H1 (cell line): Measurements from ENCODE around the gene GNAL. TPM values are rescaled to one million over a fixed set of nuclear protein-coding genes. Genes with fewer than 3 reads are reported as not detected.

ENCODE experiments used
- CTCF ChIA-PET: fragments of 300-600 bp; sonication (Branson Sonifier 250); formaldehyde crosslinking; loops from one replicate; lab custom pipeline; 2021; ENCODE audit not compliant: partially characterized antibody; lab: Charles Lee
- POLR2A ChIA-PET: fragments of 300-600 bp; sonication (Branson Sonifier 250); formaldehyde crosslinking; loops from one replicate; lab custom pipeline; 2021; ENCODE audit warnings: inconsistent platforms; ENCODE audit not compliant: partially characterized antibody; lab: Charles Lee
- DNase-seq, 2 experiments: peaks; one replicate each; pipeline versions ENCODE4 v3.0.0 to v3.0.0-alpha.2; 2010 to 2022; ENCODE audit warnings: low spot score in 2 of 2, low read depth in 1 of 2, mixed read lengths in 1 of 2
- FAIRE-seq: peaks from 2 replicates; lab custom pipeline; 2011; peaks lifted over from hg19 to GRCh38; lab: Jason Lieb, UNC
- H2AFZ ChIP-seq: 2 replicates; pipeline ENCODE4 v1.8.1; 2012; ENCODE audit warnings: low read length, inconsistent platforms
- H2AK5ac ChIP-seq: 2 replicates; pipeline ENCODE4 v1.6.1; 2013; ENCODE audit warnings: low read depth, low read length
- H2BK120ac ChIP-seq: replicated peaks from 2 replicates; pipeline ENCODE3; 2013; ENCODE audit warnings: low read depth, low read length, inconsistent platforms
- H2BK12ac ChIP-seq: 2 replicates; pipeline ENCODE4 v1.6.1; 2013; ENCODE audit warnings: low read depth, low read length
- H2BK15ac ChIP-seq: 2 replicates; pipeline ENCODE4 v1.6.1; 2013; ENCODE audit warnings: low read length
- H2BK20ac ChIP-seq: 2 replicates; pipeline ENCODE4 v1.6.1; 2013; ENCODE audit warnings: low read length
- H2BK5ac ChIP-seq: 2 replicates; pipeline ENCODE4 v1.6.1; 2013; ENCODE audit warnings: low read depth, low read length
- H3K14ac ChIP-seq: 2 replicates; pipeline ENCODE4 v1.6.1; 2013; ENCODE audit warnings: inconsistent platforms; ENCODE audit not compliant: insufficient read length
- H3K18ac ChIP-seq: 2 replicates; pipeline ENCODE4 v1.6.1; 2013; ENCODE audit warnings: low read length; ENCODE audit errors: extremely low read depth
- H3K23ac ChIP-seq: 2 replicates; pipeline ENCODE4 v1.6.1; 2013; ENCODE audit warnings: inconsistent platforms; ENCODE audit not compliant: insufficient read length
- H3K23me2 ChIP-seq: 2 replicates; pipeline ENCODE4 v1.6.1; 2013; ENCODE audit warnings: low read depth, low read length
- H3K27ac ChIP-seq: 2 replicates; pipeline ENCODE4 v1.6.1; 2011; ENCODE audit warnings: low read depth, low read length, inconsistent platforms
- H3K27me3 ChIP-seq, 4 experiments: replicated peaks in 1 of 4; 1 replicate in 1 of 4; 2 replicates in 3 of 4; pipeline versions ENCODE4 v1.6.1 to v1.8.1; 2011 to 2013; ENCODE audit warnings: low read length in 3 of 4, mild to moderate bottlenecking in 3 of 4, inconsistent platforms in 2 of 4, mixed read lengths in 2 of 4, moderate library complexity in 1 of 4; ENCODE audit not compliant: control insufficient read depth in 3 of 4, insufficient read depth in 3 of 4; ENCODE audit errors: extremely low read depth in 1 of 4
- H3K36me3 ChIP-seq, 4 experiments: 2 replicates each; pipeline versions ENCODE4 v1.6.1 to v1.8.1; 2011 to 2013; ENCODE audit warnings: mild to moderate bottlenecking in 4 of 4, low read length in 3 of 4, moderate library complexity in 2 of 4, control low read depth in 1 of 4, inconsistent platforms in 1 of 4; ENCODE audit not compliant: insufficient read depth in 4 of 4, control insufficient read depth in 2 of 4
- H3K4ac ChIP-seq: replicated peaks from 2 replicates; pipeline ENCODE3; 2013; ENCODE audit warnings: low read length, low read depth, mixed read lengths, inconsistent platforms; ENCODE audit not compliant: insufficient read length
- H3K4me1 ChIP-seq, 4 experiments: replicated peaks in 1 of 4; 1 replicate in 1 of 4; 2 replicates in 3 of 4; pipeline versions ENCODE4 v1.6.1 to v1.8.1; 2011 to 2013; ENCODE audit warnings: low read length in 3 of 4, inconsistent platforms in 2 of 4, mixed read lengths in 1 of 4; ENCODE audit not compliant: insufficient read depth in 4 of 4, control insufficient read depth in 3 of 4
- H3K4me2 ChIP-seq, 2 experiments: 2 replicates each; pipeline versions ENCODE4 v1.6.1 to v1.8.1; 2011 to 2013; ENCODE audit warnings: low read depth in 2 of 2, low read length in 2 of 2, control low read depth in 1 of 2, inconsistent platforms in 1 of 2, mild to moderate bottlenecking in 1 of 2; ENCODE audit not compliant: insufficient read depth in 1 of 2
- H3K4me3 ChIP-seq, 4 experiments: fragments of 200-600, 300-600 bp in 1 of 4; sonication (generic), shearing (Covaris generic), sonication (Bioruptor Twin) in 1 of 4; 2 replicates each; pipeline versions ENCODE4 v1.5.1 to v1.8.1; 2011 to 2016; ENCODE audit warnings: low read length in 4 of 4, low read depth in 3 of 4, control low read depth in 2 of 4, inconsistent platforms in 2 of 4, mild to moderate bottlenecking in 2 of 4, mixed read lengths in 1 of 4, moderate library complexity in 1 of 4; ENCODE audit not compliant: insufficient read depth in 2 of 4; ENCODE audit errors: extremely low read depth in 1 of 4
- H3K56ac ChIP-seq: replicated peaks from 2 replicates; pipeline ENCODE3; 2013; ENCODE audit warnings: low read depth, mild to moderate bottlenecking, mixed read lengths, low read length, inconsistent platforms; ENCODE audit not compliant: insufficient read length
- H3K79me1 ChIP-seq: 2 replicates; pipeline ENCODE4 v1.6.1; 2013; ENCODE audit warnings: low read depth, low read length, control low read depth
- H3K79me2 ChIP-seq, 2 experiments: 2 replicates each; pipeline versions ENCODE4 v1.6.1 to v1.8.1; 2012 to 2013; ENCODE audit warnings: low read length in 2 of 2, mild to moderate bottlenecking in 2 of 2, inconsistent platforms in 1 of 2; ENCODE audit not compliant: insufficient read depth in 2 of 2, control insufficient read depth in 1 of 2
- H3K9ac ChIP-seq, 4 experiments: replicated peaks in 1 of 4; 1 replicate in 1 of 4; 2 replicates in 3 of 4; pipeline versions ENCODE4 v1.6.1 to v1.8.1; 2011 to 2013; ENCODE audit warnings: low read depth in 3 of 4, low read length in 3 of 4, control low read depth in 2 of 4, mild to moderate bottlenecking in 2 of 4, moderate library complexity in 2 of 4, inconsistent platforms in 1 of 4; ENCODE audit errors: extremely low read depth in 1 of 4
- H3K9me3 ChIP-seq, 2 experiments: 2 replicates each; pipeline versions ENCODE4 v1.6.1 to v1.8.1; 2012 to 2013; ENCODE audit warnings: mild to moderate bottlenecking in 2 of 2, moderate library complexity in 2 of 2, control low read depth in 1 of 2, inconsistent platforms in 1 of 2, low read depth in 1 of 2, low read length in 1 of 2, mixed read lengths in 1 of 2; ENCODE audit not compliant: insufficient read depth in 2 of 2
- H4K20me1 ChIP-seq, 2 experiments: replicated peaks in 1 of 2; 2 replicates each; pipeline versions ENCODE3 to v1.8.1; 2011 to 2013; ENCODE audit warnings: inconsistent platforms in 2 of 2, low read length in 2 of 2, mild to moderate bottlenecking in 1 of 2; ENCODE audit not compliant: insufficient read depth in 2 of 2, control insufficient read depth in 1 of 2
- H4K5ac ChIP-seq: 2 replicates; pipeline ENCODE4 v1.6.1; 2013; ENCODE audit warnings: low read length, low read depth, mixed read lengths, inconsistent platforms; ENCODE audit not compliant: insufficient read length
- H4K8ac ChIP-seq: 2 replicates; pipeline ENCODE4 v1.8.0; 2013; ENCODE audit warnings: mild to moderate bottlenecking, moderate library complexity, low read length, inconsistent platforms; ENCODE audit not compliant: insufficient read depth; ENCODE audit errors: extremely low read depth
- H4K91ac ChIP-seq: replicated peaks from 2 replicates; pipeline ENCODE3; 2013; ENCODE audit warnings: low read length, mixed read lengths, inconsistent platforms; ENCODE audit not compliant: insufficient read length
- GABPA ChIP-seq: IDR thresholded peaks from 2 replicates; pipeline ENCODE4 v1.6.1; 2011; ENCODE audit warnings: mild to moderate bottlenecking, low read length, moderate library complexity, borderline replicate concordance; ENCODE audit not compliant: insufficient read depth
- HDAC6 ChIP-seq: IDR thresholded peaks from one replicate; pipeline ENCODE4 v1.7.1; 2012; ENCODE audit warnings: low read depth, mild to moderate bottlenecking, inconsistent platforms, low read length, moderate library complexity
- RAD21 ChIP-seq, 2 experiments: IDR thresholded peaks in 1 of 2; conservative IDR thresholded peaks in 1 of 2; 2 replicates each; pipeline ENCODE4 v1.6.1; 2011; ENCODE audit warnings: low read depth in 2 of 2, low read length in 2 of 2, improper control_type of control experiment in 1 of 2, inconsistent platforms in 1 of 2, mild to moderate bottlenecking in 1 of 2, moderate library complexity in 1 of 2
- RNF2 ChIP-seq: fragments of 200-900, 300-1000 bp; sonication (generic); IDR thresholded peaks from 2 replicates; pipeline ENCODE4 v1.7.1; 2016; ENCODE audit warnings: borderline replicate concordance, low read depth, mild to moderate bottlenecking, antibody characterized with exemption, low read length; ENCODE audit not compliant: poor library complexity, severe bottlenecking; ENCODE audit errors: missing control alignments
- SIN3A ChIP-seq, 2 experiments: IDR thresholded peaks in 1 of 2; conservative IDR thresholded peaks in 1 of 2; 2 replicates each; pipeline ENCODE4 v1.6.1; 2011 to 2012; ENCODE audit warnings: low read length in 2 of 2, improper control_type of control experiment in 1 of 2, low read depth in 1 of 2, mild to moderate bottlenecking in 1 of 2
- ZNF274 ChIP-seq: IDR thresholded peaks from 2 replicates; pipeline ENCODE4 v1.7.0; 2012; ENCODE audit warnings: low read length, borderline replicate concordance; ENCODE audit errors: extremely low read depth
- WGBS, 2 experiments: shearing (Covaris generic) in 1 of 2; methylation state at CpG; one replicate each; pipeline versions ENCODE4 v1.1.6 to v1.1.7; 2013 to 2015; ENCODE audit warnings: low lambda C conversion rate in 2 of 2, mixed read lengths in 2 of 2, inconsistent platforms in 1 of 2, low coverage in 1 of 2, missing lambda C conversion rate in 1 of 2; ENCODE audit not compliant: insufficient replicate concordance in 2 of 2, insufficient coverage in 1 of 2, insufficient read length in 1 of 2; ENCODE audit errors: extremely low coverage in 1 of 2, missing lambda C conversion rate in 1 of 2; 5-methylcytosine and 5-hydroxymethylcytosine counted together
- polyA plus RNA-seq, 7 experiments: library from polyadenylated mRNA; depleted of rRNA in 3 of 7; stranded (reverse) in 5 of 7; unstranded in 2 of 7; fragments of >200 nt in 5 of 7; fragments of 200-250 nt in 2 of 7; gene quantifications; 1 replicate in 5 of 7; 2 replicates in 1 of 7; 4 replicates in 1 of 7; pipeline versions ENCODE4 v1.2.1 to v1.2.3, GENCODE V29; 2011 to 2013; ENCODE audit warnings: missing spikeins in 2 of 7, mixed read lengths in 2 of 7
- total RNA-seq: library from RNA; stranded (reverse); fragmentation: NEBNext Ultra II Directional; extraction: Animal tissue kit (Norgen Biotek cat#: 25700); gene quantifications from 2 replicates; pipeline ENCODE4 v1.2.1, GENCODE V29; 2021
- TF ChIP-seq, protein P1 (sequence below), 3 experiments: IDR thresholded peaks; 1 replicate in 2 of 3; 2 replicates in 1 of 3; pipeline versions ENCODE4 v1.5.1 to v1.6.1; 2011; ENCODE audit warnings: low read length in 3 of 3, mild to moderate bottlenecking in 3 of 3, inconsistent platforms in 2 of 3, low read depth in 1 of 3, moderate library complexity in 1 of 3; ENCODE audit not compliant: insufficient read depth in 1 of 3; ENCODE audit errors: control extremely low read depth in 1 of 3

The GNAL gene
- total and polyA plus RNA-seq, 2 of the 8 experiments (the other 6 are each of a cell fraction or from before 2014, with no cell fraction given) = 13.2 to 18.3 TPM

DNA sequence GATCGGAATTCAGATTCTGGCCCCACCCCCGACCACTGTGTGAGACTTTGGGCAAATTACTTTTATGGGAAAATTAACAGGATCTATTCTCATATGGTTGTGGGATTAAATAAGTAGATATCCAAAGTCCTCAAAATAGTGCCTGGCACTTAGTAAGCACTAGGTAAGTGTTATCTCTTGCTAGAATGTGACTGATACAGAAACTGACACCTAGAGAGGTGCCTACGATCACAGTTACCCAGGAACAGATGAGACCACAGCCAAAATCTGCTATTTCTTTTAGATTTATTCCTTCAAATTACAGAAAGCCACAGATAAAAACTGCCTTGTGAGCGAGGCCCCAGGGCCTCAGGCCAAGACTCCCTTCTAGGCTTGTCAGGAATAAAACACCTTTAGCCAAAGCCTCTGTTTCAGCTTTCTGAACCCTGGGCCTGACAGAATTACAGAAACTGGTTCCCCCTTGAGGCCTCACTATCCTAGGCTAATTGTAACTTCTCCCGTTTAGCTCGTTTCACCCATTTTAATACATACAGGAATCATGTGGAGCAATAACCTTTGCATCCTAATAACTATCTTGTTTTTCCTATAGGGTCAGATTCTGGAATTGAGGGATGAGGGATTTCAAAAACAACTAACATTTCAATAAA, 139.8 kb downstream of the GNAL start:
- Histone ChIP-seq H2BK15ac (no peak overlapping the region), H3K4ac (no peak overlapping the region), H2BK12ac (no peak overlapping the region), H2AK5ac (no peak overlapping the region), H3K4me3 (peak overlapping the region in 1 of 4 experiments; percentile 15; a peak in 1 of 8 replicates), H2AFZ (no peak overlapping the region), H4K91ac (no peak overlapping the region), H3K4me2 (peak overlapping the region in 1 of 2 experiments; percentile 1; a peak in 1 of 4 replicates), H3K14ac (no peak overlapping the region), H3K23ac (no peak overlapping the region), H2BK20ac (no peak overlapping the region), H3K27me3 (no peaks in the 10 kb centered on the region), H3K27ac (no peak overlapping the region), H4K20me1 (no peaks in the 10 kb centered on the region), H4K8ac (no peak overlapping the region), H3K79me2 (no peaks in the 10 kb centered on the region), H3K23me2 (no peaks in the 10 kb centered on the region), H3K36me3 (no peaks in the 10 kb centered on the region), H2BK5ac (no peak overlapping the region), H2BK120ac (no peak overlapping the region), H3K9me3 (no peaks in the 10 kb centered on the region), H3K79me1 (no peaks in the 10 kb centered on the region), H3K4me1 (peaks cover 4 to 17% (median 8%) of the 10 kb centered on the region in 4 experiments; a peak in 6 of 7 replicates), H3K9ac (no peak overlapping the region; a peak in 1 of 7 replicates), H4K5ac (no peak overlapping the region), H3K18ac (no peak overlapping the region), H3K56ac (no peak overlapping the region)
- 58% methylated on average over 6 of the region's 6 CpGs; no CpG with 5 or more reads in 1 of the 2 experiments for WGBS, 2 experiments
- CTCF ChIA-PET = interaction anchor here (0.6 to 2.1 kb wide), 16 partner anchors 12 to 282 kb away, joined by 3 to 6 read pairs (median 4); no protein-coding TSS in a partner anchor
- POLR2A ChIA-PET = interaction anchor here (0.7 to 2.0 kb wide), 7 partner anchors 11 to 79 kb away, joined by 3 to 7 read pairs (median 4); partner anchors contain the start of gene MPPE1
- FAIRE-seq = no peak
- TF ChIP-seq ZNF274 (no peak), HDAC6 (no peak), GABPA (no peak), RAD21 (IDR thresholded peaks at IDR 0.05 in 1 of 2, conservative IDR thresholded peaks at IDR 0.05 in 1 of 2; ENCODE audit: low read depth in 2 of 2, low read length in 2 of 2) (peak; percentile 18 to 39; a peak in 2 of 4 replicates), SIN3A (conservative IDR thresholded peaks at IDR 0.05 in 1 of 2, IDR thresholded peaks at IDR 0.05 in 1 of 2; ENCODE audit: low read depth in 1 of 2, low read length in 2 of 2) (no peak), RNF2 (no peak)
- TF ChIP-seq, protein P1, sequence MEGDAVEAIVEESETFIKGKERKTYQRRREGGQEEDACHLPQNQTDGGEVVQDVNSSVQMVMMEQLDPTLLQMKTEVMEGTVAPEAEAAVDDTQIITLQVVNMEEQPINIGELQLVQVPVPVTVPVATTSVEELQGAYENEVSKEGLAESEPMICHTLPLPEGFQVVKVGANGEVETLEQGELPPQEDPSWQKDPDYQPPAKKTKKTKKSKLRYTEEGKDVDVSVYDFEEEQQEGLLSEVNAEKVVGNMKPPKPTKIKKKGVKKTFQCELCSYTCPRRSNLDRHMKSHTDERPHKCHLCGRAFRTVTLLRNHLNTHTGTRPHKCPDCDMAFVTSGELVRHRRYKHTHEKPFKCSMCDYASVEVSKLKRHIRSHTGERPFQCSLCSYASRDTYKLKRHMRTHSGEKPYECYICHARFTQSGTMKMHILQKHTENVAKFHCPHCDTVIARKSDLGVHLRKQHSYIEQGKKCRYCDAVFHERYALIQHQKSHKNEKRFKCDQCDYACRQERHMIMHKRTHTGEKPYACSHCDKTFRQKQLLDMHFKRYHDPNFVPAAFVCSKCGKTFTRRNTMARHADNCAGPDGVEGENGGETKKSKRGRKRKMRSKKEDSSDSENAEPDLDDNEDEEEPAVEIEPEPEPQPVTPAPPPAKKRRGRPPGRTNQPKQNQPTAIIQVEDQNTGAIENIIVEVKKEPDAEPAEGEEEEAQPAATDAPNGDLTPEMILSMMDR (IDR thresholded peaks at IDR 0.05; ENCODE audit: control extremely low read depth in 1 of 3, insufficient read depth in 1 of 3, low read depth in 1 of 3, low read length in 3 of 3) = peak in 2 of 3 experiments; percentile 10 to 12; a peak in 2 of 4 replicates
- DNase-seq = no peak
